WERI-Rb-1 (cell line): Measurements from ENCODE around the gene SMPDL3B.

Experiments used
- DNase-seq: peaks from one replicate; pipeline ENCODE4 v3.0.0-alpha.2; 2020
- H3K27ac ChIP-seq: fragments of 250-450 bp; sonication (Bioruptor Pico); 2 replicates; pipeline ENCODE4 v1.5.1; 2020; ENCODE audit warnings: mild to moderate bottlenecking, moderate library complexity
- H3K27me3 ChIP-seq: fragments of 250-450 bp; sonication (Bioruptor Pico); 2 replicates; pipeline ENCODE4 v1.5.1; 2021; ENCODE audit warnings: mild to moderate bottlenecking, low read depth, moderate library complexity; ENCODE audit not compliant: insufficient read depth, severe bottlenecking
- H3K36me3 ChIP-seq: fragments of 250-450 bp; sonication (Bioruptor Pico); 2 replicates; pipeline ENCODE4 v1.5.1; 2020; ENCODE audit warnings: mild to moderate bottlenecking, moderate library complexity
- H3K4me3 ChIP-seq: 2 replicates; pipeline ENCODE4 v1.5.1; 2011; ENCODE audit warnings: low read depth, mild to moderate bottlenecking, control low read depth, low read length
- H3K9me3 ChIP-seq: fragments of 250-450 bp; sonication (Bioruptor Pico); 2 replicates; pipeline ENCODE4 v1.5.1; 2021; ENCODE audit warnings: mild to moderate bottlenecking, moderate library complexity; ENCODE audit not compliant: severe bottlenecking
- TF ChIP-seq, protein P1 (sequence below): IDR thresholded peaks from 2 replicates; pipeline ENCODE4 v1.5.1; 2011; ENCODE audit warnings: low read depth, mild to moderate bottlenecking, control low read depth, inconsistent platforms, low read length

Gene SMPDL3B

DNA sequence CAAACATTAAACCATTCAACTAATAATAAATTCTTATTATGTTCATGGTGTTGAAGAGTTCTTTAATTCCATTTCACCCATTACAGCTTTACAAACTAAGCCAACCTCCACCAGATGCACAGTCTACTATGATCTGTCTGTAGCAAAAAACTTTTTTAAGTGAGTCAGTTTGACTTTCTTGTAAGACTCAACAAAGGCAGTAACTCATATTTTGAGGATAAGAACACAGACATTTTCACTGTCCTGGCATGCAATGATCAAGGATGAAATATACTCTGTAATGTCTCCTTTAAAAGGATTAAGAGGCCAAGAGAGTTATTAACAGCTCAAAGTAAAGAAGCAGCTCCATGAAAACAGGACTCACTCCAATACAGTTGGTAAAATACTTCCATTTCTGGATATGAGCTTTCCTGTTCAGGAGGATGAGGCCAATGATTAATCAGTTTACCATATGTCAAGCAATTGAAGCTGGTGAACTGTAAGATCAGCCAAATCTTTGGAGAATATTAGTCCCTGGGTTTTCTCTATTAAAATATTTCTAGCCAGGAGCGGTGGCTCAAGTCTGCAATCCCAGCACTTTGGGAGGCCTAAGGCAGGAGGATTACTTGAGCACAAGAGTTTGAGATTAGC lies 45.5 kb downstream of the SMPDL3B start:
- no peak overlapping the region for H3K4me3 ChIP-seq
- peak overlapping the region; percentile 24 for H3K27ac ChIP-seq
- no peaks in the 10 kb centered on the region for H3K9me3 ChIP-seq
- TF ChIP-seq, protein P1, sequence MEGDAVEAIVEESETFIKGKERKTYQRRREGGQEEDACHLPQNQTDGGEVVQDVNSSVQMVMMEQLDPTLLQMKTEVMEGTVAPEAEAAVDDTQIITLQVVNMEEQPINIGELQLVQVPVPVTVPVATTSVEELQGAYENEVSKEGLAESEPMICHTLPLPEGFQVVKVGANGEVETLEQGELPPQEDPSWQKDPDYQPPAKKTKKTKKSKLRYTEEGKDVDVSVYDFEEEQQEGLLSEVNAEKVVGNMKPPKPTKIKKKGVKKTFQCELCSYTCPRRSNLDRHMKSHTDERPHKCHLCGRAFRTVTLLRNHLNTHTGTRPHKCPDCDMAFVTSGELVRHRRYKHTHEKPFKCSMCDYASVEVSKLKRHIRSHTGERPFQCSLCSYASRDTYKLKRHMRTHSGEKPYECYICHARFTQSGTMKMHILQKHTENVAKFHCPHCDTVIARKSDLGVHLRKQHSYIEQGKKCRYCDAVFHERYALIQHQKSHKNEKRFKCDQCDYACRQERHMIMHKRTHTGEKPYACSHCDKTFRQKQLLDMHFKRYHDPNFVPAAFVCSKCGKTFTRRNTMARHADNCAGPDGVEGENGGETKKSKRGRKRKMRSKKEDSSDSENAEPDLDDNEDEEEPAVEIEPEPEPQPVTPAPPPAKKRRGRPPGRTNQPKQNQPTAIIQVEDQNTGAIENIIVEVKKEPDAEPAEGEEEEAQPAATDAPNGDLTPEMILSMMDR, result no peak
- peaks cover 4% of the 10 kb centered on the region for H3K36me3 ChIP-seq
- no peak for DNase-seq
- no peaks in the 10 kb centered on the region for H3K27me3 ChIP-seq

- no peaks in the 10 kb centered on the region for H3K9me3 ChIP-seq
- no peak overlapping the region for H3K4me3 ChIP-seq
- peak overlapping the region; percentile 4 for H3K27ac ChIP-seq
- DNase-seq, result peak; percentile 66
- no peaks in the 10 kb centered on the region for H3K27me3 ChIP-seq
- TF ChIP-seq, protein P1, result no peak
- peaks cover 4% of the 10 kb centered on the region for H3K36me3 ChIP-seq
These were observed 46.3 kb downstream of the SMPDL3B start for GRCh38 chr1:27981145-27981544.

GRCh38 chr1:27990920-27991537 lies 56.2 kb downstream of the SMPDL3B start:
- Histone ChIP-seq H3K27ac (no peak overlapping the region), H3K9me3 (no peaks in the 10 kb centered on the region), H3K27me3 (no peaks in the 10 kb centered on the region), H3K4me3 (no peak overlapping the region), H3K36me3 (peaks cover 36% of the 10 kb centered on the region)
- TF ChIP-seq, protein P1, result no peak
- no peak for DNase-seq

DNA sequence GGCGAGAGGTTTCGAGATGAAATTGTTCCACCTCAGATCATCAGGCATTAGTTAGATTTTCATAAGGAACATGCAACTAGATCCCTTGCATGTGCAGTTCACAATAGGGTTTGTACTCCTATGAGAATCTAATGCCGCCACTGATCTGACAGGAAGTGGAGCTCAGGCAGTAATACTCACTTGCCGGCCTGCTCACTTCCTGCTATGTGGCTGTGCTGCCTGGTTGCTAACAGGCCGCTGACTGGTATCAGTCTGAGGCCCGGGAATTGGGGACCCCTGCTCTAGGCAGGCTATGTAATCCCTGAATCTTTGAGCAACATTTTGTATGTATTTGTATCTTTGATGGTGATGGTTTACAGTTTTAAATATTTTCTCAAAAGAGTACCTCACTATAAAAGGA lies 57.5 kb downstream of the SMPDL3B start:
- H3K27me3 ChIP-seq, result no peaks in the 10 kb centered on the region
- no peaks in the 10 kb centered on the region for H3K9me3 ChIP-seq
- peaks cover 48% of the 10 kb centered on the region for H3K36me3 ChIP-seq
- no peak for DNase-seq
- H3K27ac ChIP-seq, result no peak overlapping the region
- no peak overlapping the region for H3K4me3 ChIP-seq
- TF ChIP-seq, protein P1, result no peak

DNA sequence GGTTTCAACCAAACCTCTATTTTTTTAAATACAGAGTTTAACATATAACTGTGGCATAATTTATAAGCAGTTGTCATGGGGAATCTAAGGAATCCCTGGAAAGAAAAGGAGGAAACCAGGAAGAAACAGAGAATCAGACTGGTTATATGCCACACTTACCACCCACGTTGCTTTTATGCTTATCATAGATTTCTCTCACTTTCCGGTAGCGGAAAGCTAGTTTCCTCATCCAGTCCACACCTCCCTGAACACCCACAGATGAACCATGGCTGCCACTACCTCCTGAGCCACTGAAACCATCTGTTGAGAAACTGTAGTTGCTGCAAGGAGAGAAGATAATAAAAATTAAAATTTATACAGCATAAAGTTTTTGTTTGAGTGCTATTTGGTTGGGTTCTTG lies 58.4 kb downstream of the SMPDL3B start:
- Histone ChIP-seq H3K27ac (no peak overlapping the region), H3K27me3 (no peaks in the 10 kb centered on the region), H3K4me3 (no peak overlapping the region), H3K36me3 (peaks cover 48% of the 10 kb centered on the region), H3K9me3 (no peaks in the 10 kb centered on the region)
- TF ChIP-seq, protein P1, result no peak
- no peak for DNase-seq
